Ascending aorta (tissue), 2 donors: ENCODE results near the gene ZC3H10. TPM values are rescaled to one million over a fixed set of nuclear protein-coding genes. Genes with fewer than 3 reads are reported as not detected.
A peak's percentile ranks its signal among the peaks of the same experiment; 100 is the strongest.

ENCODE experiments used
- DNase-seq, 2 donors: peaks; one replicate each; pipeline ENCODE4 v3.0.0-alpha.2; 2019; ENCODE audit warnings: low spot score in 2 of 2
- H3K27ac ChIP-seq, 2 donors: fragments of 200-600 bp; sonication (generic); one replicate each; pipeline ENCODE4 v1.5.1; 2016 to 2017; ENCODE audit warnings: mild to moderate bottlenecking in 1 of 2
- H3K27me3 ChIP-seq: fragments of 200-600 bp; sonication (generic); one replicate; pipeline ENCODE4 v1.5.1; 2017
- H3K36me3 ChIP-seq, 2 donors: fragments of 200-600 bp; sonication (generic); one replicate each; pipeline ENCODE4 v1.5.1; 2016
- H3K4me1 ChIP-seq, 2 donors: fragments of 200-600 bp; sonication (generic); one replicate each; pipeline ENCODE4 v1.5.1; 2016 to 2017; ENCODE audit warnings: mild to moderate bottlenecking in 1 of 2
- H3K4me3 ChIP-seq, 2 donors: fragments of 200-600 bp; sonication (generic); one replicate each; pipeline ENCODE4 v1.5.1; 2016 to 2017; ENCODE audit warnings: mild to moderate bottlenecking in 1 of 2
- H3K9me3 ChIP-seq, 2 donors: fragments of 200-600 bp; sonication (generic); one replicate each; pipeline ENCODE4 v1.5.1; 2016
- CTCF ChIP-seq, 3 experiments: fragments of 200-600 bp in 2 of 3; fragments of 450-650 bp in 1 of 3; sonication (generic) in 2 of 3; IDR thresholded peaks; one replicate each; pipeline ENCODE4 v1.5.1; 2016 to 2019; ENCODE audit warnings: antibody characterized with exemption in 3 of 3, mild to moderate bottlenecking in 1 of 3, moderate library complexity in 1 of 3
- intact Hi-C: fragments of 100-400 bp; cut with DNase I; formaldehyde crosslinking; loops from one replicate; pipeline ENCODE4 v1.15.1; 2023
- total RNA-seq: library from RNA; depleted of rRNA; stranded (reverse); fragments of >200 nt; gene quantifications from one replicate; pipeline ENCODE4 v1.1.0, GENCODE V29; 2016

The ZC3H10 gene
- total RNA-seq, 1 donor from 2014 or later: 11.1 TPM

GRCh38 chr12:56141946-56142784 lies 24.1 kb downstream of the ZC3H10 start:
- Histone ChIP-seq H3K27ac (no peak overlapping the region), H3K4me3 (no peak overlapping the region), H3K9me3 (no peaks in the 10 kb centered on the region), H3K36me3 (peaks cover 70 to 84% of the 10 kb centered on the region in 2 donors), H3K4me1 (peaks cover 0 to 5% of the 10 kb centered on the region in 2 donors), H3K27me3 (no peaks in the 10 kb centered on the region)
- intact Hi-C loops: no loop called here
- TF ChIP-seq CTCF (IDR thresholded peaks at IDR 0.05): no peak
- no peak for DNase-seq

- no peak for DNase-seq
- no peak overlapping the region for H3K4me3 ChIP-seq
- peak overlapping the region in 1 of 2 donors; percentile 1 for H3K27ac ChIP-seq
- intact Hi-C loops: no loop called here
- H3K4me1 ChIP-seq: peaks cover 0 to 6% of the 10 kb centered on the region in 2 donors
- H3K27me3 ChIP-seq: no peaks in the 10 kb centered on the region
- no peaks in the 10 kb centered on the region for H3K9me3 ChIP-seq
- TF ChIP-seq CTCF (IDR thresholded peaks at IDR 0.05): no peak
- H3K36me3 ChIP-seq: peaks cover 60 to 73% of the 10 kb centered on the region in 2 donors
These were observed 25.2 kb downstream of the ZC3H10 start for GRCh38 chr12:56143217-56143616.

- H3K4me3 ChIP-seq: no peak overlapping the region
- no peak for DNase-seq
- no peaks in the 10 kb centered on the region for H3K27me3 ChIP-seq
- H3K9me3 ChIP-seq: no peaks in the 10 kb centered on the region
- peaks cover 0 to 6% of the 10 kb centered on the region in 2 donors for H3K4me1 ChIP-seq
- H3K36me3 ChIP-seq: peaks cover 54 to 67% of the 10 kb centered on the region in 2 donors
- peak overlapping the region in 1 of 2 donors; percentile 1 for H3K27ac ChIP-seq
- intact Hi-C loops: no loop called here
- TF ChIP-seq CTCF (IDR thresholded peaks at IDR 0.05): no peak
These were observed 25.8 kb downstream of the ZC3H10 start for GRCh38 chr12:56143870-56144269.

- Histone ChIP-seq H3K4me3 (no peak overlapping the region), H3K27me3 (no peaks in the 10 kb centered on the region), H3K27ac (no peak overlapping the region), H3K4me1 (peaks cover 0 to 6% of the 10 kb centered on the region in 2 donors), H3K9me3 (no peaks in the 10 kb centered on the region), H3K36me3 (peaks cover 43 to 53% of the 10 kb centered on the region in 2 donors)
- no peak for DNase-seq
- TF ChIP-seq CTCF (IDR thresholded peaks at IDR 0.05): no peak
- intact Hi-C loops: no loop called here
These were observed 27.2 kb downstream of the ZC3H10 start for GRCh38 chr12:56145217-56145616.

GRCh38 chr12:56146492-56147460 lies 28.7 kb downstream of the ZC3H10 start:
- peak overlapping the region; percentile 37 to 65 for H3K27ac ChIP-seq
- no peak for DNase-seq
- H3K4me1 ChIP-seq: peaks cover 0 to 12% of the 10 kb centered on the region in 2 donors
- H3K9me3 ChIP-seq: no peaks in the 10 kb centered on the region
- H3K36me3 ChIP-seq: peaks cover 29 to 37% of the 10 kb centered on the region in 2 donors
- intact Hi-C loops: no loop called here
- no peak overlapping the region for H3K4me3 ChIP-seq
- TF ChIP-seq CTCF (IDR thresholded peaks at IDR 0.05): no peak
- no peaks in the 10 kb centered on the region for H3K27me3 ChIP-seq
